ENCODE data around the gene RLIM.
A peak's percentile ranks its signal among the peaks of the same experiment; 100 is the strongest.
"Not testable (repeated sequence)": the region's sequence is repeated elsewhere in the genome, so short reads cannot be mapped to it uniquely, and the experiment has no call there.

The RLIM gene, protein sequence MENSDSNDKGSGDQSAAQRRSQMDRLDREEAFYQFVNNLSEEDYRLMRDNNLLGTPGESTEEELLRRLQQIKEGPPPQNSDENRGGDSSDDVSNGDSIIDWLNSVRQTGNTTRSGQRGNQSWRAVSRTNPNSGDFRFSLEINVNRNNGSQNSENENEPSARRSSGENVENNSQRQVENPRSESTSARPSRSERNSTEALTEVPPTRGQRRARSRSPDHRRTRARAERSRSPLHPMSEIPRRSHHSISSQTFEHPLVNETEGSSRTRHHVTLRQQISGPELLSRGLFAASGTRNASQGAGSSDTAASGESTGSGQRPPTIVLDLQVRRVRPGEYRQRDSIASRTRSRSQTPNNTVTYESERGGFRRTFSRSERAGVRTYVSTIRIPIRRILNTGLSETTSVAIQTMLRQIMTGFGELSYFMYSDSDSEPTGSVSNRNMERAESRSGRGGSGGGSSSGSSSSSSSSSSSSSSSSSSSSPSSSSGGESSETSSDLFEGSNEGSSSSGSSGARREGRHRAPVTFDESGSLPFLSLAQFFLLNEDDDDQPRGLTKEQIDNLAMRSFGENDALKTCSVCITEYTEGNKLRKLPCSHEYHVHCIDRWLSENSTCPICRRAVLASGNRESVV

DNA sequence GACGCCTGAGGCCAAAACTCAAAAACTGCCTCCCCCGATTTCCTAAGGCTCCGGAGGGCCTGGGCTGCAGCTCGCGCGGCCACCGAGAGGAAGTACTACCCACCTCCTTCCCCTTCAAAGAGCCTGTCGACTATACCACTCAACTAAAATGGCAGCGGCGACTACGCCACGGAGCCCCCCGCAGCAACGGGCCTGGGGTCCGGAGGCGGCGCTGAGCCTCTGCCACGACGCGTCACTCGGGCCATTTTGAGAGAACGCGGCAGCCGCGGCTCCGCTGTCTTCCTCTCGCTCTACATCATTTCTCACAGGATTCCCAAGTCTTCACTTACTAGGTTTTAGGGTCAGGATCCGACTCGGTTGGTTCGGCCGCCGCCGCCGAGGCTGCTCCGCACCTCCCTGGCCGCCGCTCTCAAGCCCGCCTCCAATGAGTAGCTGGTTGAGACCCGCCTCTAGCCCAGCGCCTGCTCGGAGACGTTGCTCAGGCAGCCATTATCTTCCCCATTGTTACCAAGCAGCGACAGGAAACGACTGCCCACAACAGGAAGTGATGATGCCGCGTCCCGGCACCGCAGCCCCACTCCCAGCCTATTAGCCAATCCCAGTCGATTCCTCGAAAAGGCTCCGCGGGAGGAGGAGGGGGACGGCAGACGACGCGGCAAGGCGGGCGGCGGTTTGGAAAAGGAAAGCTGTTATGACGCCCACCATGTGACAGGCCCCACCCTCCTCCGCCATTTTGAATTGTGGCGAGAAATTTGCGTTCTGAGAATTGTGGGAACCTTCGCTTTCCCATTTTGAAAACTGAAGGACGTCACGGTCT lies at the start of gene RLIM:
TSS of gene RLIM (minus strand) at position 532 of the 817 bp plus-strand sequence. CDS start 18,647 bp downstream, outside the sequence.
- DNase-seq = peak; percentile 93 to 98 (median 93)

DNA sequence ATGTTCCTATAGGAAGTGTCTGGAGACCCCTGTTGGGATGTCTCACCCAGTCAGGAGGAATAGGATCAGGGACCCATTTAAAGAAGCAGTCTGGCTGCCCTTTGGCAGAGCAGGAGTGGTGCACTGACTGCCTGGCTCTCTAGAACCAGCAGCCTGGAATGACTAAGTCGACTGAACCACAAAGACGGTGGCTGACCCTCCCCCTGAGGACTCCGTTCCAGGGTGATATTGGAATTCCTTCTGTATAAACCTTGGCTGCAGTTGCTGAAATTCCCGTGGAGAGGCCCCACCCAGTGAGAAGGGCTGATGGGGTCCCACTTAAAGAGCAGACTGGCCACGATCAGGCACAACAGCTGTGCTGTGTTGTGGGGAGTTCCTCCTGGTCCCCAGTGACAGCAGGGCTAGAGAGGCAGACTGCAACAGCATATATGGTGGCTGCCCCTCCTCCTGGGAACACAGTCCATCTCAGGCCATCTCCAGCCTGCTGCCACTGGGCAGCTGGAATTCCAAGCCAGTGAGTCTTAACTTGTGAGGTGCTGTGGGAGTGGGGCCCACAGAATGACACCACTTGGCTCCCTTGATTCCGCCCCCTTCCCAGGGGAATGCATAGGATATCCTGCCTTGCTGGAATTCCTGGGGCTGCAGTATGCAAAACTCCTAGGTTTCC lies 41.8 kb upstream of the RLIM start:
- DNase-seq = no peak

DNA sequence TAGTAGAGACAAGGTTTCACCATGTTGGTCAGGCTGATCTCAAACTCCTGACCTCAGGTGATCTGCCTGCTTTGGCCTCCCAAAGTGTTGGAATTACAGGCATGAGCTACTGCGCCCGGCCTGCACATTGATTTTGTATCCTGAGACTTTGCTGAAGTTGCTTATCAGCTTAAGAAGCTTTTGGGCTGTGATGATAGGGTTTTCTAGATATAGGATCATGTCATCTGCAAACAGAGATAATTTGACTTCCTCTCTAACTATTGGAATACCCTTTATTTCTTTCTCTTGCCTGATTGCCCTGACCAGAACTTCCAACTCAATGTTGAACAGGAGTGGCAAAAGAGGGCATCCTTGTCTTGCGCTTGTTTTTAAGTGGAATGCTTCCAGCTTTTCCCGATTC lies 40.5 kb upstream of the RLIM start:
- not testable (repeated sequence) for DNase-seq

DNA sequence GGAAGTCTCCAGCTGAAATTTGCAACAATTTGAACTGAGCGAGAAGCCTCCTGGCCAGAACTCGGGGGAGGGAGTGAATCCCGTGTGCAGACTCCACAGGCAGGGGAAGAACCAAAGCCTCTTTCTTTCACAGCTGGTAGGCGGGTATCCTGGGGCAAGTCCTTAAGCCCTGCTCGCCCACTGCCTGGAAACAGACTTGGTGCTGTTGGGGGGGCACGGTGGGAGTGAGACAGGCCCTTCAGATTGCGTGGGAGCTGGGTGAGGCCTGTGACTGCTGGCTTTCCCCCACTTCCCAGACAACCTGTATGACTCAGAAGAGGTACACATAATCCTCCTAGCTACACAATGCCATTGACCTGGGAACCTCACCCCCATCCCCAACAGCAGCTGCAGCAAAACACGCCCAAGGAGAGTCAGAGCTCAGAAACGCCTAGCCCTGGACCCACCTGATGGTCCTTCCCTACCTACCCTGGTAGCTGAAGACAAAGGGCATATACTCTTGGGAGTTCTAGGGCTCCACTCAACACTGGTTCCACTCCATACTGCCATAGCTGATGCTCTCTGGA lies 22.4 kb upstream of the RLIM start:
- no peak for DNase-seq

DNA sequence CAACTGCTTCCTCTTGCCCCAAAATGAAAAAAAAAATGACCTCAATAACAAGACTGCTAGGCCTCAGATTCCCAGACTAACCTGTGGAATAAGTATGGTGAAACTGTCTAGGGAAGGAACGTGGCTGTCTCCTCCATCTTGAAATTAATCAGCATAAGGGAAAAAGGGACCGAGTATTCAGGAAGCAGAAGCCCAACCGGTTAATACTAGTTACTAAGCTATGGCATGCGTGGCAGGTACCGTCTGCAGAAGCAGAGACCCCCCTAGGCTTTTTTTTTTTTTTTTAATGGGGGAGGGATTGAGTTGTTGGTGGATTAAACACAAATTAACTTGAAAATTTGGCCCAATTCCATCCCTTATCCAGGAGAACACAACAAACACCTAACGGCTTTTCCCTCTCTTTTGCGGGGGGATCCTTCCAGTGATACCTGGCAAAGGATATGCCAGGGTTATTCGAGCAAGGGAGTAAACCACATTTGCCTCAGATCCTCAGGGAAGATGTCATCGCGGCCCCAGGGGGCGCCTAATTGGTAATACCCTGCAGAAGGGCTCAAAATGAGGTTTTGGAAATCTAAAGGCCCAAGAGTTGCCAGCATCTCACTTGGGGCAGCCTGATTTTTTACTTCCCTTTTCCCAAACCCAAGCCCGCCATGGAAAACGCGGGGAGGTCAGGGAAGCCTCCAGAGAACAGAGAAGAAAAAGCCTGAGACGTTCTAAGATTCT lies 893 bp downstream of the RLIM start:
- DNase-seq = peak in 2 of 3 experiments; percentile 56 to 68

DNA sequence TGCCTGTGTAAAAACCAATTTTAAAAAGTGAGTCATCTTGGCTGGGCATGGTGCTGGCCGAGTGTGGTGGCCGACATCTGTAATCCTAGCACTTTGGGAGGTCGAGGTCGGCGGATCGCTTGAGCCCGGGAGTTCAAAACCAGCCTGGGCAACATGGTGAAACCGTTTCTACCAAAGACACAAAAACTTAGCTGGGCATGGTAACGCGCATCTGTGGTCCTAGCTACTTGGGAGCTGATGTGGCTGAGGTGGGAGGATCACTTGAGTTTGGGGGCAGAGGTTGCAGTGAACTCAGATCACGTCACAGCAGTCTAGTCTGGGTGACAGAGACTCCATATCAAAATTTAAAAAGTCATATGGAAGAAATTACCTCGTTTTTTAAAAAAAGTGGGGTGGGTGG lies 7.6 kb downstream of the RLIM start:
- DNase-seq = no peak

DNA sequence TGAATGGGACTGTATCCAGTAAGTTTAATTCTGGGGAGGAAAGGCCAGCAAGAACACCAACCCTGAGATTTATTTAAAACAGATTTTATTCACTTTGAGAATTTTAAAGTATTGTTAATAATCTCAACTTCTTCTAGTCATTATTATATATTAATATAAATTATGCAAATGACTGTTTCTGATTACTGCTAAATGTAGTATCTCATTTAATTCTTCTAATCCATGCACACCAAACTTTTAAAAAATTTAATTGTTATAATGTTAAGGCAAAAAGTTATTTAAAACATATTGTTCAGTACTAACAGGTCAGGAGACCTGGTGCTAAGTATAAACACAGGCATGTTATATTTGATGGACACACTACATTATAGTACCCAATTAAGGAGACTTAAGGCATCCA lies 8.1 kb downstream of the RLIM start:
- DNase-seq = no peak

DNA sequence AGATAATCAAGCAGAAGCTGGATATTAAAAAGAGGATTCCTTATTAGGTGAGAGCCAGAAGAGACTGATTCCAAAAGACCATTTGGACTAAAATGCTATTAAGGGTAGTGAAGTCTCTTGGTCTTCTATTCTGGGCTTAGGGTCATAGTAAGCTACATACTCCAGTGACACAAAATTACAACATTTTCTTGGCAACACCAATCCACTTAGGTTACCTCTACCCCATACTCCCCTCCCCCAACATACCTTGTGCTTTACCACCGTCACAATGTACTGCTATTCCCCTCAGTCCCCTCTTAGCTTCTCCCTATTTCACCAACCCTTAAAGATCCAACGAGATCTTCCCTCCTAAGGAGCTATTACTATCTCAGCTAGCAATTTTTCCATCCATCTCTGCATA lies 11.4 kb downstream of the RLIM start:
- DNase-seq = no peak

DNA sequence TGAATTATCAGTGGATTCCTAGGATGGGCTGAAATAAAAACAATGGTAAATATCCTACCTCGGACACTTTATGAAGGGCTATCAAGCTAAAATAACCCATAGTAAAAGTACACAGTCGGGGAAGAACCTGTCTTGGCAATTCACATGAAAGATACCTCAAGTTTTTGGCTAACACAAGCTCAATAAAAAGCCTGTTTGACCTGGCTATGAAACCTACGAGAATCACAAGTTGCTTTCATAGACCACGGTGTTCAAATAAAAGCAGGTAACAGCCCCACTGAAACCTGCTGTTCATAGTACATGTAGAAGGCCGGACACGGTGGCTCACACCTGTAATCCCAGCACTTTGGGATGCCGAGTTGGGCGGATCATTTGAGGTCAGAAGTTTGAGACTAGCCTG lies 12.3 kb downstream of the RLIM start:
- no peak for DNase-seq

DNA sequence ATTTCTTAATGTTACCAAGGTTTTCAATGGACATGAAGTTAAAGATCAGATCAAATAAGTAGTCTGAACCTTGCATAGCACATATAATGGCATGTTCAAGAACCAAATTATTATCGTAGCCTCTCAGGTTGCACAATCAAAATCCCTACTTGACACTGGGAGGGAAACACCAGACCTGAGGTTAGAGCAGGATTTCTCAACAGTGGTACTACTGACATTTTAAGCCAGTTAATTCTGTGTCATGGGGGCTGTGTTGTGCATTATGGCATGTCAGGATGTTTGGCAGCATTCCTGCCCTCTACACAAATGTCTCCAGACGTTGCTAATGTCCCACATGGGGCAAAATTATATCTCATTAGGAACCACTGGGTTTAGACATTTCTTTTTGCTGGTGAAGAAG lies 20.8 kb downstream of the RLIM start:
- DNase-seq = no peak

DNA sequence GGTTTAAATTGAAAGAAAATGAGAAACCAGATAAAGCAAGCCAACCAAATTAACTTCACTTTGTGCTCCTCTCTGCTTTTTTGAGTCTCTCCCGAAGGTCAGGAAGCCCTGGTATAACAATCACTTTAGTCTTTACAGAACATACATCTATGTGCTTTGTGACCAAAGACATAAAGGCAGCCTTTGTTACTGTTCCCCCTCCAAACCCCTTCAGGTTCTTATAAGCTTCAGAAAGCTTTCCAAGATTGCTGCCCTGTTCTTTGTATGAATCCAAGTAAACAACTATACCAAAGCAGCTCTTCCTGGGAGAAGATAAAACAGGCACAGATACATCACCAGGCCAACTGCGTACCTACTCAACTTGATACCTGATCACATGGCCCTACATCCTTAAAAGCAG lies 28.7 kb downstream of the RLIM start:
- no peak for DNase-seq

DNA sequence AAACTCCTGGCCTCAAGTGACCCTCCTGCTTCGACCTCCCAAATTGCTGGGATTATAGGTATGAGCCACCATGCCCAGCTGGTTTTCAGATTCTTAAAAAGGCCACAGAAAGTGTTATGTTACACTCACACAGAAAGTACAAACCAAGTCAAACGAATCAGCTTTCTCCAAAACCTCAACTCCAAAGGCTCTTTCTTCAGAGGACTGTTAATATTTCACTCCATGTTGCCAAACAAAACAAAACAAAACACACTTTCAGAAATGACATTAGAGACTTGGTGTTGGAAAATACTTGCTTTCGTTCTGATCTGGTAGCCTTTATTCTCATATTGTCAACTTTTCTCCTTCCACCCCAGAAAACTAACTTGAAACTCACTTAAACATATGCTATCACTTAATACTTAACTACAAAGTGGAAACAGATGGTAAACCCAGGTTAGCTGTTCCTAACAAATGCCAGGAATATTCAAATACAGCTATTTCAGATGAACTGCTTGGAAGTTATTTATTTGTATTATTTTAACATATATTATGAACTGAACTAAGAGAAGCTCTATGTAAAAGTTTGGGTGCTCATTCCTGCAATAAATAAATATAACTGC lies 34.7 kb downstream of the RLIM start:
- no peak for DNase-seq

DNA sequence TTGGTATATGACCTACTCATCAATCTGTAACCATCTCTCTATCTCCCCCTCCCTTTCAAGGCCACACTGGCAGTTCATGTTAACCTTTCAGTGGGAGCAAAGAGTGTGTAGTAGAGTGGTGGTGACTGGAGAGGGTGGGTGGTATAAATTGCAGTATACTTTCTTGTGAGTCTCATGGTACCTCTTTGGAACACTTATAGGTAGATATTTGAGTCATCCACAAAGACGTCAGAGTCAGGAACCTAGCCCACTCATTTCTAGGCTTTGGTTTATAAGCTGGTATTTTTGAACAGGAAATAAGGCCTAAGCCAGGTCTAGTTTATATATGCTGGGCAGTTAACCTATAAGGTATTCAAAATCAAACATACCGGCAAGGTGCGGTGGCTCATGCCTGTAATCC lies 36.3 kb downstream of the RLIM start:
- no peak for DNase-seq

DNA sequence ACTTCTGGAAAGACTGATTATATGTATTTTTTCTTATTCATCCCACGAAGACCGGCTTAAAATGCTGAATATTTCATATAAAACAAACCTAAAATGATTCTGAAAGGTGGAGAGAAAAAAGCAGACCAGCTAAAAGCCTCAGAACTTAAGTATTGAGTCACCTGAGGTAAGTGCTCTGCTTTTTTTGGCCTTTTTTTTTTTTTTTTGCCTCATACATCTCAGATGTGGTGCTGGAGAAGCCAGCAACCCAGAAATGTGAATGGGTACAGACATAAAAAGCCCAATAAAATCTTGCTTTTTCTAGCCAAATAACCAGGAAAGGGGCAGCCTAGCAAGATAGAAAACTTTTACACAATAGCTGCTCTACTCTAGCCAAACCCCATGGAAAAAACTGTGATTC lies 57.0 kb downstream of the RLIM start:
- no peak for DNase-seq

DNA sequence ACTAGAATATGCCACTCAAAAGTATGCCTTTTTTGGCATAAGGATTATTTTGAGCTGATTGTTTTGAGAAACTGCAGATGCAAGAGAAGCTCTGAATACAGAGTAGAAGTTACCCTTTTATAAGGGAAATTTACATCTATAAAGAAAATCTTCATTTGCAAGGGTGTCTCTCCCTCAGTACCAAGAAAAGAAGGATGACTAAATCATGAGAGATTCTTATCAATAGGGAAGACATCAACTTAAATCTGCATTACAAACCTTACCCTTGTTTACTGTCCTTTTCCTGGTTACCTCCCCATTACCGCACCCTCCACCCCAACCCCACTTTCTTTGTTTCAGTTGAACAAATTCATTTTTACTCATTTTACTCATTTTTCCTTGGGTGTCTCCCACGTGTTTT lies 62.5 kb downstream of the RLIM start:
- no peak for DNase-seq

DNA sequence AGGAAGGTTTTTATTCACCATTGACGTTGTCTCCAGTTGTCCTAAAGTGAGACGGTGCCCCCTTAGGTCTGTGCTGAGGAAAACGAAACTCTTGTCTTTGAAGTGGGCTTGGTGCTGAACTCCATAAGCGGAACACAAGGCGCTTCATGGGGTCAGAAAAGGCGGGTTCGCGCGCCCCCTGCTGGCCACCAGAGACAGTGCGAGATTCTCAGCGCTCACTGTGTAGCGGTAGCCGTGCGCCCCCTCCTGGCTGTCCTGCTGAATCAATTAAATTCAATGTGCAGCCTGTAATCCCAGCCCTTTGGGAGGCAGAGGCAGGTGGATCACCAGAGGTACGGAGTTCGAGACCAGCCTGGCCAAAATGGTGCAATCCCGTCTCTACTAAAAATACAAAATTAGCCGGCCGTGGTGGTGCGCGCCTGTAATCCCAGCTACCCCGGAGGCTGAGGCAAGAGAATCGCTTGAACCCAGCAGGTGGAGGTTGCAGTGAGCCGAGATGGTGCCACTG lies 64.1 kb downstream of the RLIM start:
- peak; percentile 12 to 75 (median 53) for DNase-seq

DNA sequence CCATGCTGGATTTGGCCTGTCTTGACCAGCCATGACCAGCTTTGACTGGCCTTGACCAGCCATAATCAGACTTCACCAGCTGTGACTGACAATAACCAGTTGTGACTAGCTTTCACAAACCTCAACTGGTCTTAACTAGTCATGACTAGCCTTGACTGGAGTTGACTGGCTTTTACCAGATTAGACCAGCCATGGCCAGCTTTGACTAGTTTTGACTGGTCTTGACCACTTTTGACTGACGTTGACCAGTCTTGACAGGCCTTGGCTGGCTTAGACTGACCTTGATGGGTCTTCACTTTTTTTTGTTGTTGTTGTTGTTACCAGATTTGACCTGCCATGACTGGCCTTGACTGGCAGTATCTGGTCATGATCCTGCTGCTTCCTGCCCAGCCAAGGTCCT lies 67.4 kb downstream of the RLIM start:
- no peak for DNase-seq

DNA sequence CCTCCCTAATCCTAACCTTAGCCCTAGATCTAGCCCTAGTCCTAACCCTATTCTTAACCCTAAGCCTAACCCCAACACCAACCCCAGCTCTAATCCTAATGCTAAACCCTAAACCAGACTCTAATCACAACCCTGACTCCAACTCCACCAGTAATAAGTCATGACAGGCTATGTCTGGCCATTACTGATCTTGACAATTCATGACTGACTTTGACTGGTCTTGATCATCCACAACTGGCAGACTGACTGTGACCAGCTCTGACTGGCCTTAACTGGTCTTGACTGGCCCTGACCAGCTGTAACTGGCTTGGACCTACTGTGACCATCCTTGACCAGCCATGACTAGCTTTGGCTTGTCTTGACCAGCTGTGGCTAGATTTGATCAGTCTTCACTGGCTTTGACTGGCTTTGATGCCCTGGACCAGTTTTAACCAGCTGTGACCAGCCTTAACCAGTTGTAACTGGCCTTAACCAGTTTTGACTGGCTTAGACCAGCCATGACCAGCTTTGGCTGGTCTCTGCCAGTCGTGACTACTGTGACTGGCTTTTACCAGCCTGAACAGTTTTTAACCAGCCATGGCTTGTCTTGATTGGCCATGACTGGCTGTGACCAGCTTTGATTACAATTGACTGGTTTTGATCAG lies 68.4 kb downstream of the RLIM start:
- DNase-seq = no peak

DNA sequence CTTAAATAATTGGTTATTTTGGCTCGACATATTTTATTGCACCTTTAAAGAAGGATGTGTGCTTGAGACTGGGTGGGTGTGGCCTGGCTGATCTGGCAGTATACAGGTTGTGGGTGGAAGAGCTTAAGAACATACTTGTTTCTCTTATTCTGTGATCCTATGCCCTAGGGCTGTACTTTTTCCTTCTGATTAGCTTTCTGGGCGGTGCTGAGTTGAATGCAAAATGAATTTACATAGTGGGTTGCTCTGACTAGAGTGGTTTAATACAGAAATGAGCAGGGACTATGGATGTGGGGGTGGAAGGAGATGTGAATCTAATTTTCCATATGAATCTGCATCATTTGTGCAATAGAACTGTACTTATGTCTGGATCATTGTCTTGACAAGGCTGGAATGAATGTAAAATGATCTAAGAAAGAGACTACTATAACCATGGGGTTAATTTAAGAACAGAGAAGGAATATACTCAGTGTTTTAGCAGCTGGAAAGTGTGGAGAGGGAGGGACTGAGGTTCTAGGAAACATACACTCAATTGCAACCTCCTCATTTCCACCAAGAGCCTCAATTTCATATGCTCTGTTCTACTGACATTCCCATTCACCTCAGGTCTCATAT lies 73.7 kb downstream of the RLIM start:
- no peak for DNase-seq

DNA sequence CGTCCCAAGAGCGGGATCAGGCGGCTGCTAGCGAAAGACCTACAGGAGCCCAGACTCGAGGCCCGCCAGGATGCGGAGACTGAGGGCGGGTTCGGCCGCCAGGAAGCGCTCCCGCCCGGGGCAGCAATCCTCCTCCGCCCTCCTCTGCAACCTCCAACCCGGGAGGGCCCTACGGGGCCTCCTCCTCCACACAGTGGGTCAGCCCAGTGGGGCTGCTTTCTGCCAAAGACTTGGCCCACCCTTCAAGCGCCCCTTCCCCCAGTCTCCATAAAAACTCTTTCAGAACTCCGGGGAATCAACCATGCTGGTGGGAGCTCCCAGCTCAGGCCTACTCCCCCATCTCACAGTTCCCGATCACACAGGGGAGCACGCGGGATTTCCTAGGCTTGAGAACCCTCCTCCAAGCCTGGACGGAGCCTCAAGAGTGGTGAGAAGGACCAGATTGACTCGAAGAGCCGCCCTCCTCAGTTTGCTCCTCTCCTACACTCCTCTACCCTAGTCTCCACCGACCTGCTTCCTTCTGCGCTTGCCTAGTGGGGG lies 77.5 kb downstream of the RLIM start:
- peak in 1 of 3 experiments; percentile 73 for DNase-seq
